ENCODE data around the gene KRTAP4-1. TPM values are rescaled to one million over a fixed set of nuclear protein-coding genes. Genes with fewer than 3 reads are reported as not detected.

Gene KRTAP4-1
- total and polyA plus RNA-seq, 9 of the 15 experiments (the other 6 are each of a cell fraction or from before 2014, with no cell fraction given), result not detected

DNA sequence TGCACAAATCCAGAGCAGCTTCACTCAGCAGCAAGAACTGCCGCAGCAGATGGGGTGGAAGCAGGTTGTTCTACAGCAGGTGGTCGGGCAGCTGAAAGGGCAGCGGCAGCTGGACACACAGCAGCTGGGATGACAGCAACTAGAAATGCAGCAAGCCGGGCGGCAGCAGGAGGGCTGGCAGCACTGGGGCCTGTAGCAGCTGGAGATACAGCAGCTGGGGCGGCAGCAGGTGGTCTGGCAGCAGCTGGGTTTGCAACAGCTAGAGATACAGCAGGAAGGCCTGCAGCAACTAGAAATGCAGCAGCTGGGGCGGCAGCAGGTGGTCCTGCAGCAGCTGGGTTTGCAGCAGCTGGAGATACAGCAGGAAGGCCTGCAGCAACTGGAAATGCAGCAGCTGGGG, 17.1 kb downstream of the KRTAP4-1 start:
- 1% methylated on average over 7 of the region's 7 CpGs for WGBS (ENCODE audit: insufficient coverage, low coverage, missing lambda C conversion rate)
- intact Hi-C loops (cut with micrococcal nuclease), result no loop called here
- Histone ChIP-seq H3K36me3 (ENCODE audit: control insufficient read depth, insufficient read depth, low read length) (no peaks in the 10 kb centered on the region), H3K9me3 (replicated peaks; ENCODE audit: control insufficient read depth, insufficient read depth, low read depth, low read length) (no peaks in the 10 kb centered on the region), H3K9ac (ENCODE audit: insufficient read depth in 1 of 2, low read depth in 2 of 2, low read length in 2 of 2) (no peak overlapping the region), H4K20me1 (replicated peaks; ENCODE audit: control insufficient read depth, insufficient read depth, low read length) (no peaks in the 10 kb centered on the region), H3K4me1 (replicated peaks in 1 of 2; ENCODE audit: control insufficient read depth in 2 of 2, insufficient read depth in 2 of 2, low read length in 2 of 2) (peaks cover 0 to 3% of the 10 kb centered on the region in 2 experiments; a peak in 1 of 5 replicates), H3K4me2 (ENCODE audit: insufficient read depth, low read length) (no peak overlapping the region), H3K27ac (ENCODE audit: extremely low read depth, low read depth, low read length) (no peak overlapping the region), H3K9me1 (ENCODE audit: control insufficient read depth, insufficient read depth, low read length) (no peaks in the 10 kb centered on the region), H3K79me2 (ENCODE audit: control insufficient read depth, insufficient read depth, low read length) (no peaks in the 10 kb centered on the region), H3K4me3 (no peak overlapping the region), H2AFZ (ENCODE audit: low read depth, low read length) (no peak overlapping the region), H3K27me3 (ENCODE audit: control insufficient read depth in 2 of 2, insufficient read depth in 2 of 2, low read length in 2 of 2) (peaks cover 0 to 6% of the 10 kb centered on the region in 2 experiments; a peak in 1 of 5 replicates)
- DNase-seq (ENCODE audit: extremely low read depth in 1 of 4, low spot score in 3 of 4), result no peak
- in situ Hi-C loops (cut with MboI), result no loop called here
- POLR2A ChIA-PET, result no interaction called here
- FAIRE-seq, result no peak
- CTCF ChIA-PET (ENCODE audit: low intra/inter-chr PET ratio), result no interaction called here
- TF ChIP-seq ZNF232 (CRISPR knock-in tag; IDR thresholded peaks at IDR 0.05), result no peak
- no peak for TF ChIP-seq GATA2 (CRISPR knock-in tag; IDR thresholded peaks at IDR 0.05)
- ATAC-seq, result no peak
- no TSS peak for BruUV-seq (replicated peaks)

GRCh38 chr17:41163828-41164227, 20.9 kb downstream of the KRTAP4-1 start:
- in situ Hi-C loops (cut with MboI), result no loop called here
- Histone ChIP-seq H3K36me3 (ENCODE audit: control insufficient read depth, insufficient read depth, low read length) (no peaks in the 10 kb centered on the region), H3K4me1 (replicated peaks in 1 of 2; ENCODE audit: control insufficient read depth in 2 of 2, insufficient read depth in 2 of 2, low read length in 2 of 2) (peaks cover 0 to 3% of the 10 kb centered on the region in 2 experiments; a peak in 1 of 5 replicates), H3K27ac (ENCODE audit: extremely low read depth, low read depth, low read length) (no peak overlapping the region), H3K9me3 (replicated peaks; ENCODE audit: control insufficient read depth, insufficient read depth, low read depth, low read length) (no peaks in the 10 kb centered on the region), H3K4me3 (no peak overlapping the region), H2AFZ (ENCODE audit: low read depth, low read length) (no peak overlapping the region), H3K4me2 (ENCODE audit: insufficient read depth, low read length) (no peak overlapping the region), H3K9me1 (ENCODE audit: control insufficient read depth, insufficient read depth, low read length) (no peaks in the 10 kb centered on the region), H3K79me2 (ENCODE audit: control insufficient read depth, insufficient read depth, low read length) (no peaks in the 10 kb centered on the region), H3K9ac (ENCODE audit: insufficient read depth in 1 of 2, low read depth in 2 of 2, low read length in 2 of 2) (no peak overlapping the region), H4K20me1 (replicated peaks; ENCODE audit: control insufficient read depth, insufficient read depth, low read length) (no peaks in the 10 kb centered on the region), H3K27me3 (ENCODE audit: control insufficient read depth in 2 of 2, insufficient read depth in 2 of 2, low read length in 2 of 2) (peaks cover 0 to 6% of the 10 kb centered on the region in 2 experiments; a peak in 1 of 5 replicates)
- CTCF ChIA-PET (ENCODE audit: low intra/inter-chr PET ratio), result interaction anchor here (0.7 kb wide), 1 partner anchor 174 kb away, joined by 4 read pairs; no protein-coding TSS in a partner anchor
- FAIRE-seq, result no peak
- WGBS (ENCODE audit: insufficient coverage, low coverage, missing lambda C conversion rate), result 2% methylated on average over 7 of the region's 7 CpGs
- BruUV-seq (replicated peaks), result no TSS peak
- POLR2A ChIA-PET, result no interaction called here
- ATAC-seq, result no peak
- intact Hi-C loops (cut with micrococcal nuclease), result no loop called here
- DNase-seq (ENCODE audit: extremely low read depth in 1 of 4, low spot score in 3 of 4), result no peak
- no peak for TF ChIP-seq ZNF184 (CRISPR knock-in tag; IDR thresholded peaks at IDR 0.05)
- TF ChIP-seq IRF2 (CRISPR knock-in tag; IDR thresholded peaks at IDR 0.05), result no peak
- no peak for TF ChIP-seq SOX6 (IDR thresholded peaks at IDR 0.05)
- TF ChIP-seq, protein P1, sequence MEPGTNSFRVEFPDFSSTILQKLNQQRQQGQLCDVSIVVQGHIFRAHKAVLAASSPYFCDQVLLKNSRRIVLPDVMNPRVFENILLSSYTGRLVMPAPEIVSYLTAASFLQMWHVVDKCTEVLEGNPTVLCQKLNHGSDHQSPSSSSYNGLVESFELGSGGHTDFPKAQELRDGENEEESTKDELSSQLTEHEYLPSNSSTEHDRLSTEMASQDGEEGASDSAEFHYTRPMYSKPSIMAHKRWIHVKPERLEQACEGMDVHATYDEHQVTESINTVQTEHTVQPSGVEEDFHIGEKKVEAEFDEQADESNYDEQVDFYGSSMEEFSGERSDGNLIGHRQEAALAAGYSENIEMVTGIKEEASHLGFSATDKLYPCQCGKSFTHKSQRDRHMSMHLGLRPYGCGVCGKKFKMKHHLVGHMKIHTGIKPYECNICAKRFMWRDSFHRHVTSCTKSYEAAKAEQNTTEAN (CRISPR knock-in tag; IDR thresholded peaks at IDR 0.05), result no peak
- TF ChIP-seq SAFB2 (IDR thresholded peaks at IDR 0.05; ENCODE audit: borderline replicate concordance, low read depth, low read length, severe bottlenecking), result no peak
- no peak for TF ChIP-seq SMAD3 (CRISPR knock-in tag; conservative IDR thresholded peaks at IDR 0.05)
- TF ChIP-seq RFX5 (IDR thresholded peaks at IDR 0.05; ENCODE audit: low read depth, low read length), result no peak
- no peak for TF ChIP-seq ZNF174 (CRISPR knock-in tag; IDR thresholded peaks at IDR 0.05)

All from K562 (cell line).